H1 (cell line): ENCODE data around the gene TSPAN3.

Experiments used
- CTCF ChIP-seq, 3 experiments: IDR thresholded peaks; 1 replicate in 2 of 3; 2 replicates in 1 of 3; pipeline versions ENCODE4 v1.5.1 to v1.6.1; 2011; ENCODE audit warnings: low read length in 3 of 3, mild to moderate bottlenecking in 3 of 3, inconsistent platforms in 2 of 3, low read depth in 1 of 3, moderate library complexity in 1 of 3; ENCODE audit not compliant: insufficient read depth in 1 of 3; ENCODE audit errors: control extremely low read depth in 1 of 3
- EP300 ChIP-seq, 2 experiments: IDR thresholded peaks; 1 replicate in 1 of 2; 2 replicates in 1 of 2; pipeline ENCODE4 v1.6.1; 2011 to 2012; ENCODE audit warnings: low read depth in 2 of 2, low read length in 2 of 2, mild to moderate bottlenecking in 2 of 2, borderline replicate concordance in 1 of 2, inconsistent platforms in 1 of 2, moderate library complexity in 1 of 2
- EZH2 ChIP-seq: fragments of 200-600 bp; sonication (generic); IDR thresholded peaks from 2 replicates; pipeline ENCODE4 v1.7.1; 2012; ENCODE audit warnings: low read depth, mild to moderate bottlenecking, moderate library complexity, low read length, inconsistent platforms; ENCODE audit not compliant: severe bottlenecking
- MAX ChIP-seq: IDR thresholded peaks from 2 replicates; pipeline ENCODE4 v1.6.1; 2012; ENCODE audit warnings: inconsistent platforms
- RFX5 ChIP-seq: IDR thresholded peaks from 2 replicates; pipeline ENCODE4 v1.6.1; 2011; ENCODE audit warnings: low read depth, low read length, improper control_type of control experiment, borderline replicate concordance
- RNF2 ChIP-seq: fragments of 200-900, 300-1000 bp; sonication (generic); IDR thresholded peaks from 2 replicates; pipeline ENCODE4 v1.7.1; 2016; ENCODE audit warnings: borderline replicate concordance, low read depth, mild to moderate bottlenecking, antibody characterized with exemption, low read length; ENCODE audit not compliant: poor library complexity, severe bottlenecking; ENCODE audit errors: missing control alignments

GRCh38 chr15:77021088-77021481 is 49.8 kb downstream of the TSPAN3 start:
- no peak for TF ChIP-seq RNF2
- TF ChIP-seq MAX: no peak
- no peak for TF ChIP-seq CTCF (IDR thresholded peaks at IDR 0.05; ENCODE audit: control extremely low read depth in 1 of 3, insufficient read depth in 1 of 3, low read depth in 1 of 3, low read length in 3 of 3)
- TF ChIP-seq EZH2: no peak
- TF ChIP-seq RFX5: no peak
- no peak for TF ChIP-seq EP300 (IDR thresholded peaks at IDR 0.05; ENCODE audit: borderline replicate concordance in 1 of 2, low read depth in 2 of 2, low read length in 2 of 2)
